ENCODE measurements around the gene SSTR3.
"Not testable (repeated sequence)": the region's sequence is repeated elsewhere in the genome, so short reads cannot be mapped to it uniquely, and the experiment has no call there.

SSTR3 gene

GRCh38 chr22:37241351-37242142 is 29.3 kb upstream of the SSTR3 start:
- DNase-seq, result no peak

GRCh38 chr22:37240941-37241320 is 28.7 kb upstream of the SSTR3 start:
- DNase-seq, result no peak

- DNase-seq, result no peak
These were observed 28.1 kb upstream of the SSTR3 start for GRCh38 chr22:37240240-37240940.

- no peak for DNase-seq
These were observed 27.3 kb upstream of the SSTR3 start for GRCh38 chr22:37239336-37240239.

- DNase-seq, result no peak
These were observed 25.3 kb upstream of the SSTR3 start for GRCh38 chr22:37237371-37238268.

GRCh38 chr22:37235897-37236607 is 23.8 kb upstream of the SSTR3 start:
- DNase-seq, result no peak

GRCh38 chr22:37234736-37235711 is 22.7 kb upstream of the SSTR3 start:
- no peak for DNase-seq

GRCh38 chr22:37233751-37234631 is 21.7 kb upstream of the SSTR3 start:
- no peak for DNase-seq

- not testable (repeated sequence) for DNase-seq
These were observed 21.1 kb upstream of the SSTR3 start for GRCh38 chr22:37233371-37233750.

GRCh38 chr22:37232140-37232998 is 20.1 kb upstream of the SSTR3 start:
- DNase-seq, result no peak

- DNase-seq, result no peak
These were observed 19.3 kb upstream of the SSTR3 start for GRCh38 chr22:37231406-37232139.

GRCh38 chr22:37230673-37231405 is 18.6 kb upstream of the SSTR3 start:
- no peak for DNase-seq

GRCh38 chr22:37229805-37230672 is 17.8 kb upstream of the SSTR3 start:
- DNase-seq, result peak; percentile 15

GRCh38 chr22:37229012-37229804 is 16.9 kb upstream of the SSTR3 start:
- peak; percentile 85 for DNase-seq
